ENCODE results near the gene TBC1D2B.

TBC1D2B gene

GRCh38 chr15:78034495-78035191 is 42.9 kb downstream of the TBC1D2B start:
- DNase-seq (ENCODE audit: low read depth): no peak

GRCh38 chr15:78033864-78034263 is 43.6 kb downstream of the TBC1D2B start:
- peak; percentile 48 for DNase-seq (ENCODE audit: low read depth)

GRCh38 chr15:78032671-78033070 is 44.8 kb downstream of the TBC1D2B start:
- DNase-seq (ENCODE audit: low read depth): no peak

- no peak for DNase-seq (ENCODE audit: low read depth)
Observed at GRCh38 chr15:78024883-78025282, 52.6 kb downstream of the TBC1D2B start.

GRCh38 chr15:78024519-78024870 is 53.0 kb downstream of the TBC1D2B start:
- no peak for DNase-seq (ENCODE audit: low read depth)

GRCh38 chr15:78023865-78024518 is 53.5 kb downstream of the TBC1D2B start:
- no peak for DNase-seq (ENCODE audit: low read depth)

GRCh38 chr15:78023081-78023665 is 54.3 kb downstream of the TBC1D2B start:
- no peak for DNase-seq (ENCODE audit: low read depth)

- DNase-seq (ENCODE audit: low read depth): no peak
Observed at GRCh38 chr15:78021761-78022160, 55.8 kb downstream of the TBC1D2B start.

GRCh38 chr15:78020007-78020406 is 57.5 kb downstream of the TBC1D2B start:
- DNase-seq (ENCODE audit: low read depth): no peak

- no peak for DNase-seq (ENCODE audit: low read depth)
Observed at GRCh38 chr15:78018946-78019644, 58.4 kb downstream of the TBC1D2B start.

GRCh38 chr15:78018445-78018844 is 59.1 kb downstream of the TBC1D2B start:
- no peak for DNase-seq (ENCODE audit: low read depth)

- no peak for DNase-seq (ENCODE audit: low read depth)
Observed at GRCh38 chr15:78016860-78017259, 60.7 kb downstream of the TBC1D2B start.

- no peak for DNase-seq (ENCODE audit: low read depth)
Observed at GRCh38 chr15:78012643-78013077, 64.9 kb downstream of the TBC1D2B start.

GRCh38 chr15:78010067-78010466 is 67.4 kb downstream of the TBC1D2B start:
- no peak for DNase-seq (ENCODE audit: low read depth)

- peak; percentile 82 for DNase-seq (ENCODE audit: low read depth)
Observed at GRCh38 chr15:78007964-78008886, 69.3 kb downstream of the TBC1D2B start.

GRCh38 chr15:78007211-78007931 is 70.1 kb downstream of the TBC1D2B start:
- DNase-seq (ENCODE audit: low read depth): no peak

GRCh38 chr15:78006567-78007205 is 70.8 kb downstream of the TBC1D2B start:
- no peak for DNase-seq (ENCODE audit: low read depth)

GRCh38 chr15:78004919-78005634 is 72.4 kb downstream of the TBC1D2B start:
- DNase-seq (ENCODE audit: low read depth): peak; percentile 90

- DNase-seq (ENCODE audit: low read depth): no peak
Observed at GRCh38 chr15:78004222-78004727, 73.2 kb downstream of the TBC1D2B start.
